ENCODE data around the gene SQSTM1. TPM values are rescaled to one million over a fixed set of nuclear protein-coding genes. Genes with fewer than 3 reads are reported as not detected.
A peak's percentile ranks its signal among the peaks of the same experiment; 100 is the strongest.

The SQSTM1 gene
- total and polyA plus RNA-seq, 9 of the 15 experiments (the other 6 are each of a cell fraction or from before 2014, with no cell fraction given): 5.6 to 148 (median 64.0) TPM

GRCh38 chr5:179858586-179859427 is 38.1 kb downstream of the SQSTM1 start, which contains the start of gene MRNIP:
Gene MRNIP (minus strand): TSS chr5:179858817. CDS start chr5:179858796, 21 bp downstream.
- Histone ChIP-seq H4K20me1 (replicated peaks; ENCODE audit: control insufficient read depth, insufficient read depth, low read length) (no peaks in the 10 kb centered on the region), H3K9me3 (replicated peaks; ENCODE audit: control insufficient read depth, insufficient read depth, low read depth, low read length) (no peaks in the 10 kb centered on the region), H3K4me3 (peak within 1 kb of the TSS; percentile 94), H3K9ac (ENCODE audit: insufficient read depth in 1 of 2, low read depth in 2 of 2, low read length in 2 of 2) (peak within 1 kb of the TSS; percentile 87 to 95), H3K9me1 (ENCODE audit: control insufficient read depth, insufficient read depth, low read length) (no peaks in the 10 kb centered on the region), H3K27ac (ENCODE audit: extremely low read depth, low read depth, low read length) (peak within 1 kb of the TSS; percentile 84), H3K4me2 (ENCODE audit: insufficient read depth, low read length) (peak within 1 kb of the TSS; percentile 90), H3K79me2 (ENCODE audit: control insufficient read depth, insufficient read depth, low read length) (peaks cover 19% of the 10 kb centered on the region), H2AFZ (ENCODE audit: low read depth, low read length) (peak within 1 kb of the TSS; percentile 100), H3K36me3 (ENCODE audit: control insufficient read depth, insufficient read depth, low read length) (peaks cover 27% of the 10 kb centered on the region; the same call in 2 of the 3 replicates), H3K27me3 (ENCODE audit: control insufficient read depth in 2 of 2, insufficient read depth in 2 of 2, low read length in 2 of 2) (no peaks in the 10 kb centered on the region), H3K4me1 (replicated peaks in 1 of 2; ENCODE audit: control insufficient read depth in 2 of 2, insufficient read depth in 2 of 2, low read length in 2 of 2) (peaks cover 6 to 25% of the 10 kb centered on the region in 2 experiments; a peak in 4 of 5 replicates)
- intact Hi-C loops (cut with micrococcal nuclease): loop anchor here (5.0 kb wide), 2 partner anchors 37 to 233 kb away; partner anchors contain the start of gene SQSTM1
- WGBS (ENCODE audit: insufficient coverage, low coverage, missing lambda C conversion rate): under 1% methylated on average over 77 of the region's 90 CpGs
- in situ Hi-C loops (cut with MboI): no loop called here
- ChIA-PET POLR2A (interaction anchor here (0.6 kb wide), 1 partner anchor 81 kb away, joined by 3 read pairs; no protein-coding TSS in a partner anchor), CTCF (ENCODE audit: low intra/inter-chr PET ratio) (no interaction called here)
- peak; percentile 73 for FAIRE-seq
- peak; percentile 92 to 98 (median 94) for DNase-seq (ENCODE audit: extremely low read depth in 1 of 4, low spot score in 3 of 4)
- ATAC-seq: peak; percentile 98
- TSS peak; percentile 85 for BruUV-seq (replicated peaks)
- TF ChIP-seq ETS2 (tag; IDR thresholded peaks at IDR 0.05; ENCODE audit: borderline replicate concordance, poor library complexity, severe bottlenecking) (no peak), ZNF354B (CRISPR knock-in tag; IDR thresholded peaks at IDR 0.05) (no peak), SMAD1 (IDR thresholded peaks at IDR 0.05; ENCODE audit: low read depth, low read length, partially characterized antibody) (no peak), ZNF217 (CRISPR knock-in tag; IDR thresholded peaks at IDR 0.05) (no peak), IFI16 (CRISPR knock-in tag; IDR thresholded peaks at IDR 0.05) (no peak), THAP12 (CRISPR knock-in tag; IDR thresholded peaks at IDR 0.05) (0 out of 2 replicates have a peak, but pooled peaks have one; percentile 34), PRDM10 (IDR thresholded peaks at IDR 0.05; ENCODE audit: partially characterized antibody) (peak; percentile 5), RBBP5 (IDR thresholded peaks at IDR 0.05; ENCODE audit: borderline replicate concordance, insufficient read depth, low read length, poor library complexity, severe bottlenecking) (peak; percentile 86), ZNF282 (CRISPR knock-in tag; IDR thresholded peaks at IDR 0.05) (peak; percentile 91), ETS1 (conservative IDR thresholded peaks at IDR 0.05; ENCODE audit: control insufficient read depth, low read depth, low read length) (no peak; the same call in 1 of the 2 replicates), DMBX1 (CRISPR knock-in tag; IDR thresholded peaks at IDR 0.05; ENCODE audit: borderline replicate concordance) (no peak)

All from K562 (cell line).